GM12878 (cell line): Measurements from ENCODE around the gene ATP2B1. TPM values are rescaled to one million over a fixed set of nuclear protein-coding genes. Genes with fewer than 3 reads are reported as not detected.

Experiments
- ATAC-seq: fragments of 200-7000 bp; cut with Tn5 transposase; 3 replicates; pipeline ENCODE4 v1.9.1; 2020; ENCODE audit warnings: mild to moderate bottlenecking, moderate library complexity
- BruUV-seq: library from RNA; stranded (reverse); fragments of 400-500 nt; replicated peaks from 2 replicates; lab custom pipeline; 2021; lab: Mats Ljungman, UMichigan
- CTCF ChIA-PET: fragments of 300-600 bp; sonication (Branson Sonifier 250); formaldehyde crosslinking; extraction: SDS; loops from one replicate; lab custom pipeline; 2021; ENCODE audit warnings: inconsistent platforms; lab: Yijun Ruan, JAX
- POLR2A ChIA-PET: fragments of 350-600 bp; formaldehyde crosslinking; extraction: SDS; loops from one replicate; lab custom pipeline; 2021; ENCODE audit warnings: inconsistent platforms; lab: Charles Lee
- RAD21 ChIA-PET: fragments of 300-600 bp; sonication (Branson Sonifier 250); formaldehyde crosslinking; loops from one replicate; lab custom pipeline; 2023; ENCODE audit warnings: antibody characterized with exemption; ENCODE audit not compliant: unreplicated experiment; lab: Charles Lee
- SMC1A ChIA-PET: fragments of 300-600 bp; sonication (Branson Sonifier 250); formaldehyde crosslinking; loops from one replicate; lab custom pipeline; 2023; ENCODE audit not compliant: unreplicated experiment, uncharacterized antibody; lab: Charles Lee
- DNase-seq: peaks from one replicate; pipeline ENCODE4 v3.0.0-alpha.2; 2011; ENCODE audit warnings: low read depth, low spot score
- FAIRE-seq: peaks from 3 replicates; lab custom pipeline; 2011; peaks lifted over from hg19 to GRCh38; lab: Jason Lieb, UNC
- H2AFZ ChIP-seq: 2 replicates; pipeline ENCODE4 v1.6.0; 2011; ENCODE audit warnings: low read depth, low read length, control low read depth; ENCODE audit not compliant: control insufficient read depth
- H3K27ac ChIP-seq: 2 replicates; pipeline ENCODE4 v1.5.1; 2011; ENCODE audit warnings: control low read depth; ENCODE audit not compliant: control insufficient read depth, insufficient read depth
- H3K27me3 ChIP-seq, 2 experiments: replicated peaks in 1 of 2; 2 replicates each; pipeline versions ENCODE4 v1.6.0 to v1.6.1; 2011; ENCODE audit warnings: low read length in 1 of 2; ENCODE audit not compliant: control insufficient read depth in 2 of 2, insufficient read depth in 2 of 2
- H3K36me3 ChIP-seq, 2 experiments: 2 replicates each; pipeline ENCODE4 v1.5.1; 2011; ENCODE audit warnings: low read length in 1 of 2; ENCODE audit not compliant: control insufficient read depth in 2 of 2, insufficient read depth in 2 of 2
- H3K4me1 ChIP-seq: 2 replicates; pipeline ENCODE4 v1.6.1; 2011; ENCODE audit warnings: mild to moderate bottlenecking, low read length, moderate library complexity, mixed read lengths; ENCODE audit not compliant: control insufficient read depth, insufficient read depth
- H3K4me2 ChIP-seq: 2 replicates; pipeline ENCODE4 v1.6.0; 2011; ENCODE audit warnings: control low read depth; ENCODE audit not compliant: control insufficient read depth, insufficient read depth
- H3K4me3 ChIP-seq: fragments of 200-600 bp; sonication (generic); 2 replicates; pipeline ENCODE4 v1.5.1; 2016
- H3K79me2 ChIP-seq: 2 replicates; pipeline ENCODE4 v1.6.0; 2011; ENCODE audit warnings: low read length; ENCODE audit not compliant: control insufficient read depth, insufficient read depth
- H3K9ac ChIP-seq: 2 replicates; pipeline ENCODE4 v1.8.0; 2011; ENCODE audit warnings: low read length, control low read depth, mixed read lengths; ENCODE audit not compliant: control insufficient read depth, insufficient read depth
- H3K9me3 ChIP-seq: replicated peaks from 3 replicates; pipeline ENCODE4 v1.5.1; 2011; ENCODE audit warnings: mild to moderate bottlenecking, low read length; ENCODE audit not compliant: control insufficient read depth, insufficient read depth
- H4K20me1 ChIP-seq: 2 replicates; pipeline ENCODE4 v1.6.0; 2011; ENCODE audit not compliant: control insufficient read depth, insufficient read depth
- BRCA1 ChIP-seq: IDR thresholded peaks from 2 replicates; pipeline ENCODE4 v1.6.1; 2011; ENCODE audit warnings: low read depth, low read length, improper control_type of control experiment
- CBX3 ChIP-seq: fragments of 200-600 bp; sonication (generic); IDR thresholded peaks from 2 replicates; pipeline ENCODE4 v1.6.1; 2016; ENCODE audit warnings: low read depth, borderline replicate concordance
- CHD2 ChIP-seq: IDR thresholded peaks from 2 replicates; pipeline ENCODE4 v1.6.1; 2011; ENCODE audit warnings: low read depth, low read length, improper control_type of control experiment, borderline replicate concordance
- HDAC6 ChIP-seq: fragments of 200-600 bp; sonication (generic); IDR thresholded peaks from one replicate; pipeline ENCODE4 v1.8.0; 2017; ENCODE audit warnings: antibody characterized with exemption; ENCODE audit not compliant: unreplicated experiment
- PAX5 ChIP-seq: IDR thresholded peaks from 2 replicates; pipeline ENCODE4 v1.6.1; 2011; ENCODE audit warnings: low read depth, low read length, borderline replicate concordance
- POLR2A ChIP-seq: IDR thresholded peaks from 2 replicates; pipeline ENCODE4 v1.6.1; 2011; ENCODE audit warnings: low read depth, mild to moderate bottlenecking, low read length
- SPI1 ChIP-seq: IDR thresholded peaks from 2 replicates; pipeline ENCODE4 v1.6.1; 2011; ENCODE audit warnings: low read depth, mild to moderate bottlenecking, low read length, moderate library complexity, borderline replicate concordance; ENCODE audit not compliant: insufficient read depth
- YY1 ChIP-seq: IDR thresholded peaks from 2 replicates; pipeline ENCODE4 v1.6.1; 2011; ENCODE audit warnings: low read depth, mild to moderate bottlenecking, low read length
- WGBS: methylation state at CpG from one replicate; pipeline ENCODE4 v1.1.6; 2016; ENCODE audit warnings: low lambda C conversion rate; ENCODE audit not compliant: insufficient replicate concordance, insufficient coverage; ENCODE audit errors: missing lambda C conversion rate; 5-methylcytosine and 5-hydroxymethylcytosine counted together
- in situ Hi-C: fragments of 300-500 bp; cut with MboI; formaldehyde crosslinking; loops from 9 replicates; pipeline ENCODE4 v1.14.3; 2018; ENCODE audit warnings: mixed read lengths
- intact Hi-C: fragments of 100-400 bp; cut with micrococcal nuclease; formaldehyde crosslinking; loops from one replicate; pipeline ENCODE4 v1.14.2; 2022; ENCODE audit not compliant: unreplicated experiment
- polyA plus RNA-seq, 11 experiments: library from polyadenylated mRNA; depleted of rRNA in 4 of 11; unstranded in 6 of 11; stranded (reverse) in 5 of 11; fragments of >200 nt; fragmentation: Nextera tagmentation in 4 of 11; fragmentation: Illumina TruSeq in 1 of 11; extraction: Ambion mirVana in 4 of 11; extraction: Trizol in 1 of 11; gene quantifications; 1 replicate in 1 of 11; 2 replicates in 10 of 11; pipeline versions ENCODE4 v1.2.1 to v1.2.3, GENCODE V29; 2011 to 2016; ENCODE audit warnings: inconsistent platforms in 2 of 11, missing spikeins in 2 of 11, low read depth in 1 of 11
- total RNA-seq, 4 experiments: library from RNA; depleted of rRNA in 3 of 4; stranded (reverse); fragments of >200 nt in 3 of 4; fragmentation: Illumina TruSeq in 1 of 4; extraction: Trizol in 1 of 4; gene quantifications; 2 replicates each; pipeline versions ENCODE4 v1.2.1 to v1.2.3, GENCODE V29; 2013 to 2021
- TF ChIP-seq, protein P1 (sequence below): IDR thresholded peaks from 2 replicates; pipeline ENCODE4 v1.6.1; 2011; ENCODE audit warnings: borderline replicate concordance, low read depth, mild to moderate bottlenecking, moderate library complexity, mixed read lengths, low read length; ENCODE audit not compliant: insufficient read depth; ENCODE audit errors: extremely low read length
- TF ChIP-seq, protein P2 (sequence below): fragments of 450-650 bp; IDR thresholded peaks from 2 replicates; pipeline ENCODE4 v1.6.1; 2017; ENCODE audit warnings: mild to moderate bottlenecking, moderate library complexity
- TF ChIP-seq, protein P3 (sequence below): fragments of 450-650 bp; IDR thresholded peaks from 2 replicates; pipeline ENCODE4 v1.6.1; 2017; ENCODE audit warnings: borderline replicate concordance
- TF ChIP-seq, protein P4 (sequence below): IDR thresholded peaks from 2 replicates; pipeline ENCODE4 v1.6.1; 2012; ENCODE audit warnings: low read depth, low read length, improper control_type of control experiment
- TF ChIP-seq, protein P5 (sequence below): fragments of 450-650 bp; IDR thresholded peaks from 2 replicates; pipeline ENCODE4 v1.6.1; 2017; ENCODE audit warnings: mild to moderate bottlenecking

The ATP2B1 gene
- total and polyA plus RNA-seq, 10 of the 15 experiments (the other 5 are each of a cell fraction or from before 2014, with no cell fraction given): 15.9 to 67.8 (median 48.5) TPM

DNA sequence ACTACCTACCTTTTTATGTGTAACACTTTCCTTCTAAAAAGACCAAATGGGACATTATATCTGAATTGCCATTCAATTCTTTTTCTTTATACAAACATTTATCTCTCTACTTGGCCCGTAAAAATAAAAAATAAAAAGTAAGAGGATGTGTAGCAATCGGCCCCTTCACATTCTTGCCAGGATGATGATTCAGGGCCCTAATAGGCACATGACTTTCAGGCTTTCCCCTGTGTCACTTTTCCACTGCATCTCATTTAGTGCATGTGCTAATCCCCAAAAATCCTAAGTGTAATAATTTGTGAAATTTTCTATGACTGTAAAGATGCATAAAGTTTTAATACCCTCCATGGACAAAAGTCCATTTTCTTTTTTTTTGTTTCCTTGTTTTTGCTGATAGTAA lies 23.0 kb upstream of the ATP2B1 start (continued):
- TF ChIP-seq, protein P1, sequence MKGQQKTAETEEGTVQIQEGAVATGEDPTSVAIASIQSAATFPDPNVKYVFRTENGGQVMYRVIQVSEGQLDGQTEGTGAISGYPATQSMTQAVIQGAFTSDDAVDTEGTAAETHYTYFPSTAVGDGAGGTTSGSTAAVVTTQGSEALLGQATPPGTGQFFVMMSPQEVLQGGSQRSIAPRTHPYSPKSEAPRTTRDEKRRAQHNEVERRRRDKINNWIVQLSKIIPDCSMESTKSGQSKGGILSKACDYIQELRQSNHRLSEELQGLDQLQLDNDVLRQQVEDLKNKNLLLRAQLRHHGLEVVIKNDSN: no peak
- no peak for TF ChIP-seq BRCA1
- TF ChIP-seq, protein P2, sequence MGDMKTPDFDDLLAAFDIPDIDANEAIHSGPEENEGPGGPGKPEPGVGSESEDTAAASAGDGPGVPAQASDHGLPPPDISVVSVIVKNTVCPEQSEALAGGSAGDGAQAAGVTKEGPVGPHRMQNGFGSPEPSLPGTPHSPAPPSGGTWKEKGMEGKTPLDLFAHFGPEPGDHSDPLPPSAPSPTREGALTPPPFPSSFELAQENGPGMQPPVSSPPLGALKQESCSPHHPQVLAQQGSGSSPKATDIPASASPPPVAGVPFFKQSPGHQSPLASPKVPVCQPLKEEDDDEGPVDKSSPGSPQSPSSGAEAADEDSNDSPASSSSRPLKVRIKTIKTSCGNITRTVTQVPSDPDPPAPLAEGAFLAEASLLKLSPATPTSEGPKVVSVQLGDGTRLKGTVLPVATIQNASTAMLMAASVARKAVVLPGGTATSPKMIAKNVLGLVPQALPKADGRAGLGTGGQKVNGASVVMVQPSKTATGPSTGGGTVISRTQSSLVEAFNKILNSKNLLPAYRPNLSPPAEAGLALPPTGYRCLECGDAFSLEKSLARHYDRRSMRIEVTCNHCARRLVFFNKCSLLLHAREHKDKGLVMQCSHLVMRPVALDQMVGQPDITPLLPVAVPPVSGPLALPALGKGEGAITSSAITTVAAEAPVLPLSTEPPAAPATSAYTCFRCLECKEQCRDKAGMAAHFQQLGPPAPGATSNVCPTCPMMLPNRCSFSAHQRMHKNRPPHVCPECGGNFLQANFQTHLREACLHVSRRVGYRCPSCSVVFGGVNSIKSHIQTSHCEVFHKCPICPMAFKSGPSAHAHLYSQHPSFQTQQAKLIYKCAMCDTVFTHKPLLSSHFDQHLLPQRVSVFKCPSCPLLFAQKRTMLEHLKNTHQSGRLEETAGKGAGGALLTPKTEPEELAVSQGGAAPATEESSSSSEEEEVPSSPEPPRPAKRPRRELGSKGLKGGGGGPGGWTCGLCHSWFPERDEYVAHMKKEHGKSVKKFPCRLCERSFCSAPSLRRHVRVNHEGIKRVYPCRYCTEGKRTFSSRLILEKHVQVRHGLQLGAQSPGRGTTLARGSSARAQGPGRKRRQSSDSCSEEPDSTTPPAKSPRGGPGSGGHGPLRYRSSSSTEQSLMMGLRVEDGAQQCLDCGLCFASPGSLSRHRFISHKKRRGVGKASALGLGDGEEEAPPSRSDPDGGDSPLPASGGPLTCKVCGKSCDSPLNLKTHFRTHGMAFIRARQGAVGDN: no peak
- TF ChIP-seq YY1: no peak
- TF ChIP-seq, protein P3, sequence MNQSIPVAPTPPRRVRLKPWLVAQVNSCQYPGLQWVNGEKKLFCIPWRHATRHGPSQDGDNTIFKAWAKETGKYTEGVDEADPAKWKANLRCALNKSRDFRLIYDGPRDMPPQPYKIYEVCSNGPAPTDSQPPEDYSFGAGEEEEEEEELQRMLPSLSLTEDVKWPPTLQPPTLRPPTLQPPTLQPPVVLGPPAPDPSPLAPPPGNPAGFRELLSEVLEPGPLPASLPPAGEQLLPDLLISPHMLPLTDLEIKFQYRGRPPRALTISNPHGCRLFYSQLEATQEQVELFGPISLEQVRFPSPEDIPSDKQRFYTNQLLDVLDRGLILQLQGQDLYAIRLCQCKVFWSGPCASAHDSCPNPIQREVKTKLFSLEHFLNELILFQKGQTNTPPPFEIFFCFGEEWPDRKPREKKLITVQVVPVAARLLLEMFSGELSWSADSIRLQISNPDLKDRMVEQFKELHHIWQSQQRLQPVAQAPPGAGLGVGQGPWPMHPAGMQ: no peak

DNA sequence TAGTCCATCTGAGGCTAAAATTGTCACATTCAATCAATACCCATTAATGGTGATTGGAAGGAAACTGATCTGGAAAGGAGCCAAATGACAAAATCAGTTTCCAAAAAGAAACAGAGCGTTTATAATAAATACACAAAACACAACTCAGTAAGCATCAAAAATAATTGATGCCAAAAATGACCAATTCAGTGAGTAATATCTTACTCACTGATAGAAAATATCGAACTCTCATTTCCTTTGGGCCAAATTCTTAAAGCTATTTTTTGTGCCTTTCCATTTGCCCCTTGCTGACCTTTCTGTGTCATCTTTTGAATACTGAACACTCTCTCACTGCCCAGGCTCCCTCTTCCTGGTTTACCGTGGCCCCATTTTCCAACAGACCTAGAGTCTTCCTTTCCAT lies 22.5 kb upstream of the ATP2B1 start:
- WGBS: 0% methylated on average over 3 of the region's 3 CpGs
- Histone ChIP-seq H3K4me2 (no peak overlapping the region), H3K9ac (no peak overlapping the region), H3K27me3 (no peaks in the 10 kb centered on the region), H3K79me2 (no peaks in the 10 kb centered on the region), H3K36me3 (no peaks in the 10 kb centered on the region), H3K4me3 (no peak overlapping the region), H3K4me1 (no peaks in the 10 kb centered on the region), H3K27ac (no peak overlapping the region), H4K20me1 (no peaks in the 10 kb centered on the region), H2AFZ (peak overlapping the region; percentile 7), H3K9me3 (no peaks in the 10 kb centered on the region)
- DNase-seq (no peak), ATAC-seq (peak; percentile 23), FAIRE-seq (no peak)
- RAD21 ChIA-PET: no interaction called here
- CTCF ChIA-PET: no interaction called here
- TF ChIP-seq PAX5: no peak
- TF ChIP-seq POLR2A: no peak
- TF ChIP-seq BRCA1: no peak
- no peak for TF ChIP-seq CBX3
- TF ChIP-seq HDAC6: no peak
- TF ChIP-seq, protein P4, sequence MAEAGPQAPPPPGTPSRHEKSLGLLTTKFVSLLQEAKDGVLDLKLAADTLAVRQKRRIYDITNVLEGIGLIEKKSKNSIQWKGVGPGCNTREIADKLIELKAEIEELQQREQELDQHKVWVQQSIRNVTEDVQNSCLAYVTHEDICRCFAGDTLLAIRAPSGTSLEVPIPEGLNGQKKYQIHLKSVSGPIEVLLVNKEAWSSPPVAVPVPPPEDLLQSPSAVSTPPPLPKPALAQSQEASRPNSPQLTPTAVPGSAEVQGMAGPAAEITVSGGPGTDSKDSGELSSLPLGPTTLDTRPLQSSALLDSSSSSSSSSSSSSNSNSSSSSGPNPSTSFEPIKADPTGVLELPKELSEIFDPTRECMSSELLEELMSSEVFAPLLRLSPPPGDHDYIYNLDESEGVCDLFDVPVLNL: no peak
- TF ChIP-seq SPI1: no peak
- TF ChIP-seq CHD2: no peak
- TF ChIP-seq, protein P5, sequence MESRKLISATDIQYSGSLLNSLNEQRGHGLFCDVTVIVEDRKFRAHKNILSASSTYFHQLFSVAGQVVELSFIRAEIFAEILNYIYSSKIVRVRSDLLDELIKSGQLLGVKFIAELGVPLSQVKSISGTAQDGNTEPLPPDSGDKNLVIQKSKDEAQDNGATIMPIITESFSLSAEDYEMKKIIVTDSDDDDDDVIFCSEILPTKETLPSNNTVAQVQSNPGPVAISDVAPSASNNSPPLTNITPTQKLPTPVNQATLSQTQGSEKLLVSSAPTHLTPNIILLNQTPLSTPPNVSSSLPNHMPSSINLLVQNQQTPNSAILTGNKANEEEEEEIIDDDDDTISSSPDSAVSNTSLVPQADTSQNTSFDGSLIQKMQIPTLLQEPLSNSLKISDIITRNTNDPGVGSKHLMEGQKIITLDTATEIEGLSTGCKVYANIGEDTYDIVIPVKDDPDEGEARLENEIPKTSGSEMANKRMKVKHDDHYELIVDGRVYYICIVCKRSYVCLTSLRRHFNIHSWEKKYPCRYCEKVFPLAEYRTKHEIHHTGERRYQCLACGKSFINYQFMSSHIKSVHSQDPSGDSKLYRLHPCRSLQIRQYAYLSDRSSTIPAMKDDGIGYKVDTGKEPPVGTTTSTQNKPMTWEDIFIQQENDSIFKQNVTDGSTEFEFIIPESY: no peak
- in situ Hi-C loops: no loop called here
- POLR2A ChIA-PET: no interaction called here
- intact Hi-C loops: no loop called here
- SMC1A ChIA-PET: no interaction called here
- BruUV-seq: no TSS peak
